ENCODE results near the gene RBM42. TPM values are rescaled to one million over a fixed set of nuclear protein-coding genes. Genes with fewer than 3 reads are reported as not detected.
"Not testable (repeated sequence)": the region's sequence is repeated elsewhere in the genome, so short reads cannot be mapped to it uniquely, and the experiment has no call there.

Gene RBM42
- total RNA-seq, 8 experiments from 2014 or later: 33.4 to 71.7 (median 51.1) TPM

DNA sequence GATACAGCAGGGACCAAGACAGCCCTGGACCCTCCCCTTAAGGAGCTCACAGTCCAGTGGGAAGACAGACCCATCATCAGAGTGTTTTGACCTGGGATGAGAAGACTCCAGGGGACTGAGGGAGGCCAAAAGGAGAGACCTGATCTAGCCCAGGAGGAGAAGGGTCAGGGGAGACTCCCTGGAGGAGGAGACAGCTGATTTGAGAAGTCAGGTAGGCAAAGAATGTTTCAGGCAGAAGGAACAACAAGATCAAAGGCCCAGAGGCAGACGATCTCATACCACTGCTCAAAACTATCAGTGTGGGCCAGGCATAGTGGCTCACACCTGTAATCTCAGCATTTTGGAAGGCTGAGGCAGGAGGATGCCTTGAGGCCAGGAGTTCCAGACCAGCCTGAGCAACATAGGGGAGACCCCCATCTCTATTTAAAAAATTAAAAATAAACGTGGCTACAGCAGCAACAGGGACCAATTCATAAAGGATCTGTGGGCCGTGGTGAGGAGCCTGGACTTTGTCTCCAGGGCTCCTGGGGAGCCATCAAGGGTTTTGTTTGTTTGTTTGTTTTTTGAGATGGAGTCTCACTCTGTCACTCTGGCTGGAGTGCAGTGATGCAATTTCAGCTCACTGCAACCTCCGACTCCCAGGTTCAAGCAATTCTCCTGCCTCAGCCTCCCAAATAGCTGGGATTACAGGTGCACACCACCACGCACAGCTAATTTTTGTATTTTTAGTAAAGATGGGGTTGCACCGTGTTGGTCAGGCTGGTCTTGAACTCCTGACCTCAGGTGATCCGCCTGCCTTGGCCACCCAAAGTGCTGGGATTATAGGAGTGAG is 17.1 kb downstream of the RBM42 start:
- in situ Hi-C loops (cut with MboI; ENCODE audit: low pct_unique_long_range_greater_than_20kb in 2 of 9, low sequenced_read_pairs in 9 of 9, unreplicated experiment in 9 of 9): no loop called here
- H3K27ac ChIP-seq: no peak overlapping the region
- no peak overlapping the region for H3K4me3 ChIP-seq
- H3K4me1 ChIP-seq (replicated peaks in 1 of 2): peaks cover 7 to 8% of the 10 kb centered on the region in 2 donors
- 40 to 100% (median 90%) methylated on average over 1 to 4 of the region's 7 CpGs; no CpG with 5 or more reads in 3 of the 10 experiments for WGBS, 10 experiments
- ATAC-seq (replicated peaks in 6 of 8): no peak

DNA sequence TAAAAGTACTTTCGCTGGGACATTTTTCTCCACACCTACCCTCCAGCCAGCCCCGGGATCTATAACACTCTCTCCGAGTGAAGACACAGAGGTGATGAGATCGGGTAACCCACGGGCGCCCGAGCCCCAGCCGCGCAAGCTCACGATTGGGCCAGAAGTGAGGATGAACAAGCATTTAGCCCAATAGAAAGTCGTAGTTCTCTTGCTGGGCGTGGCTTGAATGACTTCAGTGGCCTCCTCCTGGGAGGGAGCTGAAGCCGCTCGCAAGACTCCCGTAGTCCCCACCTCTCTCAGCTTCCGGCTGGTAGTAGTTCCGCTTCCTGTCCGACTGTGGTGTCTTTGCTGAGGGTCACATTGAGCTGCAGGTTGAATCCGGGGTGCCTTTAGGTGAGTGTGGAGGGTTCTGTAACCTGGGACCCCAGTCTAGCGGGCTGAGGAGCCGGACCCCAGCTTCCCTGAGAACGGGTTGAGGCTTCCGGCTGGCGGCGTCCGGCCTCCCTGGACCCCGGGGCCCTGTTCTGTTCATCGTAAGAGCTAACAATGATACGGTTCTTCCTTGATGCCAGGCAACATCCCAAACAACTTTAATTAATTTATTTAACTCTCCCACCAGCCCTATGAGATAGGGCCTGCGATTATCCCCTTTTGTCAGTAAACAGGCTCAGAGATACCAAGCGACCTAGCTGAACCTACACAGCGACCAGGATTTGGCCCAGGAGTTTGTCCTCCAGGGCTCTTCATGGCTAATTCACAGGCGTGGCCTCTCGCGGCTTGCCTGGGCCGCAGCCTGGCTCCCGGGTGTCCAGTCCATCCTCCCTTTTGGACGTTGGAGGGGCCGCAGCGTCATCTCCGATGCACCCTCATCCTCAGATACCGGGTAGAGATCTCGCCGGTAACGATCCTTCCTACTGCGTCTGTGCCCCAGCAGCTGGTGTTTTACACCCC is 19.5 kb downstream of the RBM42 start, which contains the start of gene COX6B1:
Gene COX6B1 (plus strand): TSS at position 307 of the 945 bp plus-strand sequence. CDS start 2,921 bp downstream, outside the sequence.
- WGBS, 10 experiments: 0 to 5% (median 0%) methylated on average over 1 to 22 of the region's 46 CpGs
- Histone ChIP-seq H3K4me3 (peak within 1 kb of the TSS; percentile 68 to 93 (median 75)), H3K27ac (peak within 1 kb of the TSS; percentile 53 to 70), H3K4me1 (replicated peaks in 1 of 2) (peaks cover 7 to 8% of the 10 kb centered on the region in 2 donors)
- in situ Hi-C loops (cut with MboI; ENCODE audit: low pct_unique_long_range_greater_than_20kb in 2 of 9, low sequenced_read_pairs in 9 of 9, unreplicated experiment in 9 of 9): no loop called here
- peak; percentile 60 to 75 (median 67) for ATAC-seq (replicated peaks in 6 of 8)

DNA sequence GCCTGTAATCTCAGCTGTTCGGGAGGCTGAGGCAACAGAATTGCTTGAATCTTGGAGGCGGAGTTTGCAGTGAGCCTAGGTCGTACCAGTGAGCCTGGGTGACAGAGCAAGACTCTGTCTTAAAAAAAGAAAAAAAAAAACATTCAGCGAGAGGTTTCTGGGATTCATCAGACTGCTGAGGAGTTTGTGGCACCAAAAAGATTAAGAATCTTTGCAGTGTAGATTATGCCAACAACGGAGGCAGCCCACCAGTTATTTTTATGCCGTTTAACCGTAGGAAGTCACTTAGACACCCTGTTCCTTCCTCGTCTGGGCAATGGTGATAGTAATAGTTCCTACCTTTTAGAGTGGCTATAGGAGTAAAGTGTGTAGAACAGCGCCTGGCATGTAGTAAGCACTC is 21.7 kb downstream of the RBM42 start:
- H3K4me3 ChIP-seq: no peak overlapping the region
- no peak overlapping the region for H3K27ac ChIP-seq
- in situ Hi-C loops (cut with MboI; ENCODE audit: low pct_unique_long_range_greater_than_20kb in 2 of 9, low sequenced_read_pairs in 9 of 9, unreplicated experiment in 9 of 9): no loop called here
- WGBS, 10 experiments: 60 to 100% (median 92%) methylated on average over 1 to 9 of the region's 9 CpGs
- peaks cover 7 to 8% of the 10 kb centered on the region in 2 donors for H3K4me1 ChIP-seq (replicated peaks in 1 of 2)
- ATAC-seq (replicated peaks in 6 of 8): no peak

DNA sequence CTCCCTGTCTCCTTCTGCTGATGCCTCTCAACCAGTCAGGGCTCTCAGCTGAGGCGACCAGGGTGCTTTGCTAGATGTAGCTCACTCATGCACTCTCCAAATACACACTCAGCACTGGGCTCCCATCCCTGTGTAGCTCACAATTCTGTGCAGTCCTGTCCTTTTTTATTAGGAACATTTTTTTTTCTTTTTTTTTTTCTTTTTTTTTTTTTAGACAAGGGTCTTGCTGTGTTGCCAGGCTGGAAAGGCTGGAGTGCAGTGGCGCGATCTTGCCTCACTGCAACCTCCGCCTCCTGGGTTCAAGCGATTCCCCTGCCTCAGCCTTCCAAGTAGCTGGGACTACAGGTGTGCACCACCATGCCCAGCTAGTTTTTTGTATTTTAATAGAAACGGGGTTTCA is 26.0 kb downstream of the RBM42 start:
- in situ Hi-C loops (cut with MboI; ENCODE audit: low pct_unique_long_range_greater_than_20kb in 2 of 9, low sequenced_read_pairs in 9 of 9, unreplicated experiment in 9 of 9): not testable (repeated sequence)

DNA sequence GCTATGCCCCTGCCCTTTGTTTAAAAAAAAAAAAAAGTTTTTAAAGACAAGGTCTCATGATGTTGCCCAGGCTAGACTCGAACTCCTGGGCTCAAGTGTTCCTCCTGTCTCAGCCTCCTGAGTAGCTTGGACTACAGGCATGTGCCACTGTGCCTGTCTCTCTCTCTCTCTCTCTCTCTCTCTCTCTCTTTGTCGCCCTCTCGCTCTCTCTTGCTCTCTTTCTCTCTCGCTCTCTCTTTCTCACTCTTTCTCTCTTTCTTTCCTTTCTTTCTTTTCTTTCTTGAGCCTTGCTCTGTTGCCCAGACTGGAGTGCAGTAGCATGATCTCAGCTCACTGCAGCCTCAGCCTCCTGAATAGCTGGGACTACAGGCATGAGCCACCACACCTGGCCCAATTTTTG is 26.8 kb downstream of the RBM42 start:
- no peak for ATAC-seq (replicated peaks in 6 of 8)
- Histone ChIP-seq H3K4me1 (replicated peaks in 1 of 2) (no peaks in the 10 kb centered on the region), H3K4me3 (no peak overlapping the region), H3K27ac (no peak overlapping the region)
- in situ Hi-C loops (cut with MboI; ENCODE audit: low pct_unique_long_range_greater_than_20kb in 2 of 9, low sequenced_read_pairs in 9 of 9, unreplicated experiment in 9 of 9): no loop called here
- WGBS, 10 experiments: 88 to 100% (median 98%) methylated on average over 1 to 4 of the region's 4 CpGs

More for the DNA sequence above, 26.0 kb downstream of the RBM42 start:
- WGBS, 10 experiments: 87 to 100% (median 98%) methylated on average over 2 to 6 of the region's 6 CpGs; no CpG with 5 or more reads in 3 of the 10 experiments
- ATAC-seq (replicated peaks in 6 of 8); H3K27ac ChIP-seq; H3K4me3 ChIP-seq; H3K4me1 ChIP-seq (replicated peaks in 1 of 2): not testable (repeated sequence)

DNA sequence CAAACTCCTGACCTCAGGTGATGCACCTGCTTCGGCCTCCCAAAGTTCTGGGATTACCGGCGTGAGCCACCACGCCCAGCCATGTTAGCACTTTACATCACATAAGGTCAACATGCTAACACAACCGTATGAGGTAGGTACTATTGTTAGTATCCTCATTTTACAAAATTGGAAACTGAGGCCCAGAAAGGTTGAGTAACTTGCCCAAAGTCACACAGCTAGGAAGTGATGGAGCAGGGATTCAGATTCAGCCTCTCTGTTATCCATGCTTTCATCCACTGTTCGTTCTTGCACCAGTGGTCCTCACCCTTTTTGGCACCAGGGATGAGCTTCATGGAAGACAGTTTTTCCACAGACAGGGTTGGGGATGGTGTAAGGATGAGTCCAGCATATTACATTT is 27.9 kb downstream of the RBM42 start:
- in situ Hi-C loops (cut with MboI; ENCODE audit: low pct_unique_long_range_greater_than_20kb in 2 of 9, low sequenced_read_pairs in 9 of 9, unreplicated experiment in 9 of 9): no loop called here
- Histone ChIP-seq H3K4me3 (no peak overlapping the region), H3K27ac (no peak overlapping the region), H3K4me1 (replicated peaks in 1 of 2) (no peaks in the 10 kb centered on the region)
- no peak for ATAC-seq (replicated peaks in 6 of 8)
- 83 to 100% (median 100%) methylated on average over 1 to 6 of the region's 6 CpGs; no CpG with 5 or more reads in 3 of the 10 experiments for WGBS, 10 experiments

DNA sequence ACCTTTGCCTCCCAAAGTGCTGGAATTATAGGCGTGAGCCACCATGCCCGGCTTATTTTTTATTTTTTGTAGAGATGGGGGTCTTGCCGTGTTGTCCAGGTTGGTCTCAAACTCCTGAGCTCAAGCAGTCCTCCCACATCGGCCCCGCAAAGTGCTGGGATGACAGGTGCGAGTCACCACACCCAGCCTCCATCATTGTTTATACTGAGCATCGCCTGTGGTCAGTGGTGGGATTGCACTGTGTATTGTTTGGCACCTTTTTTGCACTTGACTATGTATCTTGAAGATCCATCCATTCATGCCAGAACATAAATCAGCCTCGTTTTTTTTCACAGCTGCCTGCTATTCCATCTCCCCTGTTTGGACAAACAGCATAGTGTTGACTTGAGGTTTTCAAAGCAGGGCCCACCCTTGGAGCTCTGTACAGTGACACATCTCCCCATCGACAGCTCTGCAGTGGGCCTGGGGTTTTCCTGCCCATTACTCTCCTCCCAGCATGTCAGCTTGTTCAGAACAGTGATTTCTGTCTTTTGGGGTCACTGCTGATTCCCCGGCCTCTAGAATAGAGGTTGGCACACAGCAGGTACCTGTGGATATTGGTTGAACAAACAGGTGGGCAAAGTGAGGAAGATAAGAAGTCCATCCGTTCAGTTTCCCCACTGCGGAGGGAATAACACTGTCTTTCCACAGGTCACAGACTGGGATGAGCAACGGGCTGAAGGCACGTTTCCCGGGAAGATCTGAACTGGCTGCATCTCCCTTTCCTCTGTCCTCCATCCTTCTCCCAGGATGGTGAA is 29.3 kb downstream of the RBM42 start:
- WGBS, 10 experiments: 81 to 100% (median 90%) methylated on average over 2 to 11 of the region's 15 CpGs; no CpG with 5 or more reads in 2 of the 10 experiments
- in situ Hi-C loops (cut with MboI; ENCODE audit: low pct_unique_long_range_greater_than_20kb in 2 of 9, low sequenced_read_pairs in 9 of 9, unreplicated experiment in 9 of 9): no loop called here
- H3K27ac ChIP-seq: no peak overlapping the region
- H3K4me3 ChIP-seq: no peak overlapping the region
- H3K4me1 ChIP-seq (replicated peaks in 1 of 2): no peaks in the 10 kb centered on the region
- ATAC-seq (replicated peaks in 6 of 8): peak in 1 of 8 experiments; percentile 39

DNA sequence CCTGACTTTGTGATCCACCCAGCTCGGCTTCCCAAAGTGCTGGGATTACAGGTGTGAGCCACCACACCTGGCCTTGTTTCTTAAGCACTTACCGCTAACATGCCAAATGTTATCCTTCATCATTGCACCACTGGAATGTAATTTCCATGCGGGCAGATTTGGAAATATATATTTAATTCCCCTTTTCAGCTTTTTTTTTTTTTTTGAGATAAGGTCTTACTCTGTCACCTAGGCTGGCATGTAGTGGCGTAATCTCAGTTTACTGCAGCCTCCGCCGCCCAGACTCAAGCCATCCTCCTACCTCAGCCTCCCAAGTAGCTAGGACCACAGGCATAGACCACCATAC is 33.1 kb downstream of the RBM42 start:
- Histone ChIP-seq H3K4me3 (no peak overlapping the region), H3K27ac (no peak overlapping the region), H3K4me1 (replicated peaks in 1 of 2) (no peaks in the 10 kb centered on the region)
- in situ Hi-C loops (cut with MboI; ENCODE audit: low pct_unique_long_range_greater_than_20kb in 2 of 9, low sequenced_read_pairs in 9 of 9, unreplicated experiment in 9 of 9): no loop called here
- 86 to 100% (median 97%) methylated on average over 2 to 5 of the region's 6 CpGs; no CpG with 5 or more reads in 3 of the 10 experiments for WGBS, 10 experiments
- ATAC-seq (replicated peaks in 6 of 8): no peak

DNA sequence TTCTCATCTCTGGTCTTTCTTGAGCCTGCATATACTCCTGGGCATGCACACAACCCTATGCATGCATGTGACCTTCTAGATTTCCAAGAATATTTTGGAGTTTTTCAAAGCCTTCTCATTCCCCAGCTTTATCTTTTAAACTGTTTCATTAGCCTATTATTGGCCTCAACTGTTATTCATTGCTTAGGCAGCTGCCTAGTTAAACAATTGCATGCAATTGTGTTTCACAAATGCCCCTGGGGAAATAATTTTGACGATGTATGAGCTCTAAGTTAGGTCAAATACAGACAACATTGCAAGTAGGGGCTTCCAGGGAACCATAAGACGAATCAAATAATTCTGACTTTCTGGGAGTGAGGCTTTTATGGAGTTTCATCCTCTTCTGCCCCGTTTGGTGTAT is 35.1 kb downstream of the RBM42 start:
- ATAC-seq (replicated peaks in 6 of 8): no peak
- Histone ChIP-seq H3K4me3 (no peak overlapping the region), H3K4me1 (replicated peaks in 1 of 2) (no peaks in the 10 kb centered on the region), H3K27ac (no peak overlapping the region)
- in situ Hi-C loops (cut with MboI; ENCODE audit: low pct_unique_long_range_greater_than_20kb in 2 of 9, low sequenced_read_pairs in 9 of 9, unreplicated experiment in 9 of 9): no loop called here
- 30 to 93% (median 56%) methylated on average over 1 to 3 of the region's 3 CpGs; no CpG with 5 or more reads in 2 of the 10 experiments for WGBS, 10 experiments

DNA sequence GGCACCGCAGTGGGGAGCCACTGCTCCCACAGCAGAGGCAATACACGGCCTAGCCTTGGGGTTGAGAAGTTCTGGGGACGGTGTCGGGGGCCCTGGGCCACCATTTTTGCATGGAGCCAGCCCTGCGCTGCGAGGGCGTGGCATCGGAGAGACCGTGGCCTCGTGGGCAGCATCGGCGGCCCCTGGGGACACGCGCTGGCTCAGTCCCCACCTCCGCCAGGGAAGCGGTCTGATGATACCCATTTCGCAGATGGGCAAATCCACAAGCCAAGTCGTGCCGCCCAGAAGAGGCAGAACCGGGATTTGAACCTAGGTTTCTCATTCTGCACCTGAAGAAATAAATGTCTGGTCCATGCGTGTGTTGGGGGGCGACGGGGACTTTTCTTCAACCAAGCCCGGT is 36.3 kb downstream of the RBM42 start:
- H3K27ac ChIP-seq: no peak overlapping the region
- no peak for ATAC-seq (replicated peaks in 6 of 8)
- no peaks in the 10 kb centered on the region for H3K4me1 ChIP-seq (replicated peaks in 1 of 2)
- in situ Hi-C loops (cut with MboI; ENCODE audit: low pct_unique_long_range_greater_than_20kb in 2 of 9, low sequenced_read_pairs in 9 of 9, unreplicated experiment in 9 of 9): no loop called here
- WGBS, 10 experiments: 60 to 92% (median 86%) methylated on average over 1 to 10 of the region's 24 CpGs; no CpG with 5 or more reads in 4 of the 10 experiments
- H3K4me3 ChIP-seq: no peak overlapping the region

DNA sequence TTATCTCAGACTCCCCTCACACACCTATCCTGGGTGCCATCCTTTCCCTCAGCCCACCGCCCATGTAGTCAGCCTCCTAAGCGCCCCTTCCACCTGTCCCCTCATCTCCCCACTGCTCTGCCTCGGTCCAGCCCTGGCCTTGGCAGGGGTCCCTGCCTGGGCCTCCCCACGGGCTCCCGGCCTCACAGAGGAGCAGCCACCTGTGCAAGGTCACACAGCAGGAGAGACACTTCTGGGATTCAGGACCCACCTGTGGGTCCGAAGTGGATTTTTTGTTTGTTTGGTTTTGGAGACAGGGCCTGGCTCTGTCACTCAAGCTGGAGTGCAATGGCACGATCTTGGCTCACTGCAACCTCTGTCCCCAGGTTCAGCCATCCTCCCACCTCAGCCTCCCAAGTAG is 36.8 kb downstream of the RBM42 start:
- 67 to 87% (median 73%) methylated on average over 1 to 4 of the region's 7 CpGs; no CpG with 5 or more reads in 6 of the 10 experiments for WGBS, 10 experiments

DNA sequence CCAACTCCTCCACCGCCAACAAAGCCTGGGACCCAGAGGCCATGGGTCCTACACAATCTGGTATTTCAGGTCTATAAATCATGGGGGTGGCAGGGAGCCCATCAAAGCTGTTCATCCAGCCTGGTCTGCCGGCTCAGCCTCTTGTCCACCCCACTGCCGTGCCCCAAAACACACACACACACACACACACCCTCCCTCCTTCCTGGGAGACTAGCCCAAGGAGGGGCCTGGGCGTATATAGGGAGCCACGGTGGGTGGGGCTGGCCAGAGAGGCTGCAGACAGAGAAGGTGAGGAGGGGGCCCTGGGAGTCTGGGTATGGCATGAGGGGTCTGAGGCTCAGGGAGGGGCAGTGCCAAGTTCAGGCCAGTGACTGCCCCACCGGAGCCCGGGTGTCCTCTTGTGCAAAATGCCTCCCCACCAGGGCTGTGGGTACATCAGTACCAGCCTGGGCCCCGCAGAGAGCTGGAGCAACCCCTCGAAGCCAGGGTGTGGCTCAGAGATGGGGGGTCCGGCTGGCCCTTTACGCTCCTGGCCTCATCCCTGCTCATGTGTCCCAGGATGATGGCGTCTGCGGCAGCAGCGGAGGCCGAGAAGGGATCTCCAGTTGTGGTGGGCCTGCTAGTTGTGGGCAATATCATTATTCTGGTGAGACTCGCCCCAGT is 37.5 kb downstream of the RBM42 start, which contains the start of gene UPK1A:
Gene UPK1A (plus strand): TSS at position 267 of the 663 bp plus-strand sequence. CDS start 296 bp downstream, at position 563.
- peak in 1 of 8 experiments; percentile 17 for ATAC-seq (replicated peaks in 6 of 8)
- Histone ChIP-seq H3K27ac (no peak within 1 kb of the TSS), H3K4me3 (no peak within 1 kb of the TSS), H3K4me1 (replicated peaks in 1 of 2) (no peaks in the 10 kb centered on the region)
- 0 to 92% (median 68%) methylated on average over 1 to 3 of the region's 16 CpGs; no CpG with 5 or more reads in 4 of the 10 experiments for WGBS, 10 experiments
- in situ Hi-C loops (cut with MboI; ENCODE audit: low pct_unique_long_range_greater_than_20kb in 2 of 9, low sequenced_read_pairs in 9 of 9, unreplicated experiment in 9 of 9): no loop called here

More for the DNA sequence above, 36.8 kb downstream of the RBM42 start:
- Histone ChIP-seq H3K27ac (no peak overlapping the region), H3K4me1 (replicated peaks in 1 of 2) (no peaks in the 10 kb centered on the region), H3K4me3 (no peak overlapping the region)
- ATAC-seq (replicated peaks in 6 of 8): no peak
- in situ Hi-C loops (cut with MboI; ENCODE audit: low pct_unique_long_range_greater_than_20kb in 2 of 9, low sequenced_read_pairs in 9 of 9, unreplicated experiment in 9 of 9): no loop called here
